ENCODE measurements around the gene VEPH1. TPM values are rescaled to one million over a fixed set of nuclear protein-coding genes. Genes with fewer than 3 reads are reported as not detected.

VEPH1 gene
- total RNA-seq, 1 experiment from 2014 or later, result 7.7 TPM

DNA sequence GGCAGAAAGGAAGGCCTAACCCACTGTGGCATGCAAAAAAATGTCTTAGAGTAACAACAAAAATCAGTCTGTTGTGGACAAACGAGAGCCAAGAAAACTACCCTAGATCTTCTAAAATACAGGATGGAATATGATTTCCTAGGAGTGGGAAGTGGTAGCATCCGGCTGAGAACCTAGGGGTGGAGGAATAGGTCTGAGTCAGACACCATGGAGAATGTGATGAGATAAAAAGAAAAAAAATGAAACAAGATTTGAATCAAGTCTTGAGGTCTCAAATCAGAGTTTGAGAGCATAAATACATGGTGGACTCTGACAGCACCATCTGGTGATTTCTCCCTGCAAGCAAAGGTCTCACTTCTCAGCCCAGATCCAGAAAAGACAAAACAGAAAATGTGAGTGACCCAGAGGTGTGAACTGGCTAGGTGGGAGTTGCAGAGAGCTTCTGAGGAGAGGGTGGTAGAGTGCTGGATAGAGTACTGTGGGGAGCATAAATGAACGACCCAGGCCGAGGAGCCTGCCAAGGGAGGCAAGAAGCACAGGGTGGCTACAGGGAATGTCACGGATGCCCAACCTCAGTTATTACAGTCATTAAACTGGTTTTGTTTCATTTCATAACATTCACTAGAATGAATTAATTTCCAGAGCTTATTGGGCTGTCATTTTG lies 27.6 kb upstream of the VEPH1 start:
- no peaks in the 10 kb centered on the region for H3K27me3 ChIP-seq (ENCODE audit: insufficient read depth, low read length)
- no peak overlapping the region for H2BK5ac ChIP-seq (ENCODE audit: insufficient read length, low read length)
- H3K4me3 Mint-ChIP-seq, result no peak overlapping the region
- no peak overlapping the region for H2AK5ac ChIP-seq (ENCODE audit: insufficient read length, low read length)
- H3K23ac ChIP-seq (ENCODE audit: insufficient read length, low read depth, low read length), result no peak overlapping the region
- DNase-seq, result no peak
- H3K27ac Mint-ChIP-seq, result no peak overlapping the region
- H3K18ac ChIP-seq (ENCODE audit: insufficient read length, low read depth, low read length), result no peak overlapping the region
- no peak overlapping the region for H4K8ac ChIP-seq (replicated peaks; ENCODE audit: insufficient read length, low read depth, low read length)
- no CpG with 5 or more reads among the region's 5 CpGs for WGBS (ENCODE audit: extremely low coverage, insufficient read length, low lambda C conversion rate)
- no peak overlapping the region for H3K14ac ChIP-seq (ENCODE audit: insufficient read depth, low read length)
- H3K56ac ChIP-seq (ENCODE audit: insufficient read length, low read depth, low read length), result no peak overlapping the region
- H3K9ac ChIP-seq (ENCODE audit: extremely low read depth, insufficient read length, low read length), result no peak overlapping the region
- no peak overlapping the region for H4K5ac ChIP-seq (ENCODE audit: insufficient read length, low read depth, low read length)
- H3T11ph ChIP-seq (ENCODE audit: low read length), result no peak overlapping the region
- no peaks in the 10 kb centered on the region for H3K79me2 ChIP-seq (ENCODE audit: insufficient read depth, low read length)
- H2BK120ac ChIP-seq (ENCODE audit: low read depth, low read length, poor library complexity, severe bottlenecking), result no peak overlapping the region
- no peaks in the 10 kb centered on the region for H3K79me1 ChIP-seq (ENCODE audit: insufficient read depth, low read depth, low read length, poor library complexity, severe bottlenecking)
- no peaks in the 10 kb centered on the region for H3K9me3 Mint-ChIP-seq
- no peak overlapping the region for H3K4me2 ChIP-seq (ENCODE audit: insufficient read depth, insufficient read length, low read length)
- H3K4ac ChIP-seq (ENCODE audit: low read depth, low read length), result no peak overlapping the region
- H3K4me1 Mint-ChIP-seq, result no peaks in the 10 kb centered on the region
- no peak overlapping the region for H2BK12ac ChIP-seq (ENCODE audit: insufficient read length, low read depth, low read length)
- no peak overlapping the region for H2BK20ac ChIP-seq (ENCODE audit: low read depth, low read length, poor library complexity, severe bottlenecking)
- no peak for TF ChIP-seq CTCF (conservative IDR thresholded peaks at IDR 0.05)
- no peaks in the 10 kb centered on the region for H3K9me3 ChIP-seq (ENCODE audit: control insufficient read depth, low read depth, low read length)
- H2BK15ac ChIP-seq (ENCODE audit: low read depth, low read length), result no peak overlapping the region
- H4K91ac ChIP-seq (ENCODE audit: insufficient read length, low read depth, low read length), result no peak overlapping the region
- no peaks in the 10 kb centered on the region for H3K4me1 ChIP-seq (ENCODE audit: insufficient read depth, low read length)
- no peaks in the 10 kb centered on the region for H3K23me2 ChIP-seq (ENCODE audit: insufficient read length, low read depth, low read length, poor library complexity, severe bottlenecking)
- H3K27ac ChIP-seq (ENCODE audit: insufficient read length, low read depth, low read length), result no peak overlapping the region
- H2AFZ ChIP-seq (ENCODE audit: low read length), result no peak overlapping the region
- no peaks in the 10 kb centered on the region for H4K20me1 ChIP-seq (ENCODE audit: control insufficient read depth, insufficient read depth, insufficient read length)
- no peaks in the 10 kb centered on the region for H3K36me3 Mint-ChIP-seq (ENCODE audit: insufficient read depth in 1 of 3, low read depth in 3 of 3)
- H3K27me3 Mint-ChIP-seq (ENCODE audit: low read depth), result no peaks in the 10 kb centered on the region
